ENCODE measurements around the gene ELK1. TPM values are rescaled to one million over a fixed set of nuclear protein-coding genes. Genes with fewer than 3 reads are reported as not detected.

The ELK1 gene
- 18.9 TPM for total RNA-seq

DNA sequence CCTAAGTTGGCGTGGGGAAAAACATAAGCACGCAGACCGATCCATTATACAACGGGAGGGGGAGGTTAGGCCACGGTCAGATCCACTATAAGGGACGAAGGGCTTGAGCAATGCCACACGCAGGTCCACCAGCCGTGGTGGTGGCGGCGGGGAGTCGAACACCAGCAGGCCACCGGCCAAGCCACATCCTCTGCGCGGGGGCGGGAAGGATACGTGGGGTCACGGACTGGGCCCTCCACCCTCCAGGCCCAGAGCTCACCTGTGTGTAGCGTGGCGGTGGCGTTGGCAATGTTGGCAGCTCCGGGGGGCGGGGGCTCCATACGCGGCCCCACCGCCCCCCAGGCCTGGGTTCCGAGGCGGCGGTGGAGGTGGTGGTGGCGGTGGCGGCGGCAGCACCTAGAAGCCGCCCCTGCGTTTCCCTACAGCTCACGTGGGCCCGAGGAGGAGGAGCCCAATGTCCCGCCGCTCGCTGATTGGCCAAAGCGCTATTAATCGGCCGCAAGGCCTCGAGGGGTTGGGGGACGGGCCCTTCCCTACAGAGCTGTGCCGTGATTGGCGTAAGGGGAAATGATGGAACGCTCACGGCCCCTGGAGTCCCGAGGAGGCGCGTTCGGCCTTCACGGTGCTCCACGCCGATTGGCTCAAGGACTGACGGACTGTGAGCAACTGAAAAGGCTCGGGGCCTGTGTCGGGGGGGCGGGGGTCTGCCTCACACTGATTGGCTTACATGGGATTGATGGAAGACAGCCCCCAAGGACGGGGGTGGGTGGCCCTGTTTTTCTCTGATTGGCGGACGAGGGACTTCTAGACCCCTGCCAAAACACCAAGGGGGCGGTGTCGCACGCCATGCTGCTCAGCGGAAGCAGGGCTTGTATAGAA, at the start of gene ELK1:
Gene ELK1, minus strand, starts transcription at position 400 of the 879 bp plus-strand sequence. CDS start 9,122 bp downstream, outside the sequence.
- peak; percentile 95 to 99 for DNase-seq (ENCODE audit: extremely low spot score in 2 of 2)
- peak within 1 kb of the TSS; percentile 64 to 68 for H3K4me3 ChIP-seq
- no peaks in the 10 kb centered on the region for H3K27me3 ChIP-seq
- H3K36me3 ChIP-seq = no peaks in the 10 kb centered on the region
- peak within 1 kb of the TSS; percentile 77 for H3K27ac ChIP-seq
- intact Hi-C loops (cut with DNase I) = no loop called here
- TF ChIP-seq POLR2A (IDR thresholded peaks at IDR 0.05) (no peak), POLR2AphosphoS5 (IDR thresholded peaks at IDR 0.05; ENCODE audit: insufficient read depth in 1 of 2, low read depth in 1 of 2) (peak; percentile 35 to 81)
- TF ChIP-seq, protein P1, sequence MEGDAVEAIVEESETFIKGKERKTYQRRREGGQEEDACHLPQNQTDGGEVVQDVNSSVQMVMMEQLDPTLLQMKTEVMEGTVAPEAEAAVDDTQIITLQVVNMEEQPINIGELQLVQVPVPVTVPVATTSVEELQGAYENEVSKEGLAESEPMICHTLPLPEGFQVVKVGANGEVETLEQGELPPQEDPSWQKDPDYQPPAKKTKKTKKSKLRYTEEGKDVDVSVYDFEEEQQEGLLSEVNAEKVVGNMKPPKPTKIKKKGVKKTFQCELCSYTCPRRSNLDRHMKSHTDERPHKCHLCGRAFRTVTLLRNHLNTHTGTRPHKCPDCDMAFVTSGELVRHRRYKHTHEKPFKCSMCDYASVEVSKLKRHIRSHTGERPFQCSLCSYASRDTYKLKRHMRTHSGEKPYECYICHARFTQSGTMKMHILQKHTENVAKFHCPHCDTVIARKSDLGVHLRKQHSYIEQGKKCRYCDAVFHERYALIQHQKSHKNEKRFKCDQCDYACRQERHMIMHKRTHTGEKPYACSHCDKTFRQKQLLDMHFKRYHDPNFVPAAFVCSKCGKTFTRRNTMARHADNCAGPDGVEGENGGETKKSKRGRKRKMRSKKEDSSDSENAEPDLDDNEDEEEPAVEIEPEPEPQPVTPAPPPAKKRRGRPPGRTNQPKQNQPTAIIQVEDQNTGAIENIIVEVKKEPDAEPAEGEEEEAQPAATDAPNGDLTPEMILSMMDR (IDR thresholded peaks at IDR 0.05) = no peak
- no peaks in the 10 kb centered on the region for H3K9me3 ChIP-seq
- peaks cover 14% of the 10 kb centered on the region for H3K4me1 ChIP-seq

DNA sequence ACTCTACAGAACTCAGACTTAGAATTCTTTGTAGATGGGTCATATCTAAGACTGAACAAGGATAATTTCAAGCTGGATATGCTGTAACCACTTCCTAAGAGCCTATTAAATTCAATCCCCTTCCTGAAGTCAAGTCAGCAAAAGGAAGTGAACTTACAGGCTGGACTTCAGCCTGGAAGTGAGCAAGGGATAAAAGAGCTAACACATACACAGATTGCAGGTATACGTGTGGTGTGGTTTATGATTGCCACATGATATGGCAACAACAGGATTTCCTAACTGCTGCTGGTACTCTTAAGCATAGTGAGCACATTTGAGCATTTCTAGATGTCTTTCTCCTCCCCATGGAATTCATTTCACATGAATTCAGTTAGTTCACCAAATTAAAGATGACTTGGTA, 46.8 kb upstream of the ELK1 start:
- TF ChIP-seq, protein P1 (IDR thresholded peaks at IDR 0.05) = no peak
- TF ChIP-seq POLR2AphosphoS5 (IDR thresholded peaks at IDR 0.05; ENCODE audit: insufficient read depth in 1 of 2, low read depth in 1 of 2) (no peak), POLR2A (IDR thresholded peaks at IDR 0.05) (no peak)
- H3K27me3 ChIP-seq = no peaks in the 10 kb centered on the region
- H3K4me1 ChIP-seq = no peaks in the 10 kb centered on the region
- intact Hi-C loops (cut with DNase I) = no loop called here
- no peaks in the 10 kb centered on the region for H3K36me3 ChIP-seq
- DNase-seq (ENCODE audit: extremely low spot score in 2 of 2) = no peak
- no peak overlapping the region for H3K27ac ChIP-seq
- H3K4me3 ChIP-seq = no peak overlapping the region
- H3K9me3 ChIP-seq = no peaks in the 10 kb centered on the region

- H3K27ac ChIP-seq = no peak overlapping the region
- no peak for TF ChIP-seq POLR2A (IDR thresholded peaks at IDR 0.05)
- no peaks in the 10 kb centered on the region for H3K27me3 ChIP-seq
- no peak overlapping the region for H3K4me3 ChIP-seq
- DNase-seq (ENCODE audit: extremely low spot score in 2 of 2) = no peak
- intact Hi-C loops (cut with DNase I) = no loop called here
- no peaks in the 10 kb centered on the region for H3K36me3 ChIP-seq
- H3K4me1 ChIP-seq = no peaks in the 10 kb centered on the region
- no peaks in the 10 kb centered on the region for H3K9me3 ChIP-seq
Measured at GRCh38 chrX:47690175-47690574, 39.8 kb upstream of the ELK1 start.

GRCh38 chrX:47687263-47687662, 36.9 kb upstream of the ELK1 start:
- Histone ChIP-seq H3K4me3 (no peak overlapping the region), H3K27me3 (no peaks in the 10 kb centered on the region), H3K9me3 (no peaks in the 10 kb centered on the region), H3K36me3 (no peaks in the 10 kb centered on the region), H3K27ac (no peak overlapping the region), H3K4me1 (no peaks in the 10 kb centered on the region)
- intact Hi-C loops (cut with DNase I) = no loop called here
- DNase-seq (ENCODE audit: extremely low spot score in 2 of 2) = no peak
- TF ChIP-seq, protein P1 (IDR thresholded peaks at IDR 0.05) = no peak
- TF ChIP-seq POLR2A (IDR thresholded peaks at IDR 0.05) (no peak), POLR2AphosphoS5 (IDR thresholded peaks at IDR 0.05; ENCODE audit: insufficient read depth in 1 of 2, low read depth in 1 of 2) (no peak)

GRCh38 chrX:47683829-47684205, 33.5 kb upstream of the ELK1 start:
- no peak for DNase-seq (ENCODE audit: extremely low spot score in 2 of 2)
- H3K27ac ChIP-seq = no peak overlapping the region
- intact Hi-C loops (cut with DNase I) = no loop called here
- no peaks in the 10 kb centered on the region for H3K36me3 ChIP-seq
- H3K9me3 ChIP-seq = no peaks in the 10 kb centered on the region
- H3K4me1 ChIP-seq = no peaks in the 10 kb centered on the region
- no peaks in the 10 kb centered on the region for H3K27me3 ChIP-seq
- TF ChIP-seq POLR2AphosphoS5 (IDR thresholded peaks at IDR 0.05; ENCODE audit: insufficient read depth in 1 of 2, low read depth in 1 of 2) (no peak), POLR2A (IDR thresholded peaks at IDR 0.05) (no peak)
- TF ChIP-seq, protein P1 (IDR thresholded peaks at IDR 0.05) = no peak
- H3K4me3 ChIP-seq = no peak overlapping the region
